ENCODE data around the gene HLF.

DNA sequence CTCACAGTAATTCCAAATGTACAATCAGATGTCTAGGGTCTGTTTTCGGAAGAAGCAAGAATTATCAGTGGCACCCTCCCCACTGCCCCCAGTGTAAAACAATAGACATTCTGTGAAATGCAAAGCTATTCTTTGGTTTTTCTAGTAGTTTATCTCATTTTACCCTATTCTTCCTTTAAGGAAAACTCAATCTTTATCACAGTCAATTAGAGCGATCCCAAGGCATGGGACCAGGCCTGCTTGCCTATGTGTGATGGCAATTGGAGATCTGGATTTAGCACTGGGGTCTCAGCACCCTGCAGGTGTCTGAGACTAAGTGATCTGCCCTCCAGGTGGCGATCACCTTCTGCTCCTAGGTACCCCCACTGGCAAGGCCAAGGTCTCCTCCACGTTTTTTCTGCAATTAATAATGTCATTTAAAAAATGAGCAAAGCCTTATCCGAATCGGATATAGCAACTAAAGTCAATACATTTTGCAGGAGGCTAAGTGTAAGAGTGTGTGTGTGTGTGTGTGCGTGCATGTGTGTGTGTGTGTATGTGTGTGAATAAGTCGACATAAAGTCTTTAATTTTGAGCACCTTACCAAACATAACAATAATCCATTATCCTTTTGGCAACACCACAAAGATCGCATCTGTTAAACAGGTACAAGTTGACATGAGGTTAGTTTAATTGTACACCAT lies 59.7 kb downstream of the HLF start:
- TF ChIP-seq, protein P1, sequence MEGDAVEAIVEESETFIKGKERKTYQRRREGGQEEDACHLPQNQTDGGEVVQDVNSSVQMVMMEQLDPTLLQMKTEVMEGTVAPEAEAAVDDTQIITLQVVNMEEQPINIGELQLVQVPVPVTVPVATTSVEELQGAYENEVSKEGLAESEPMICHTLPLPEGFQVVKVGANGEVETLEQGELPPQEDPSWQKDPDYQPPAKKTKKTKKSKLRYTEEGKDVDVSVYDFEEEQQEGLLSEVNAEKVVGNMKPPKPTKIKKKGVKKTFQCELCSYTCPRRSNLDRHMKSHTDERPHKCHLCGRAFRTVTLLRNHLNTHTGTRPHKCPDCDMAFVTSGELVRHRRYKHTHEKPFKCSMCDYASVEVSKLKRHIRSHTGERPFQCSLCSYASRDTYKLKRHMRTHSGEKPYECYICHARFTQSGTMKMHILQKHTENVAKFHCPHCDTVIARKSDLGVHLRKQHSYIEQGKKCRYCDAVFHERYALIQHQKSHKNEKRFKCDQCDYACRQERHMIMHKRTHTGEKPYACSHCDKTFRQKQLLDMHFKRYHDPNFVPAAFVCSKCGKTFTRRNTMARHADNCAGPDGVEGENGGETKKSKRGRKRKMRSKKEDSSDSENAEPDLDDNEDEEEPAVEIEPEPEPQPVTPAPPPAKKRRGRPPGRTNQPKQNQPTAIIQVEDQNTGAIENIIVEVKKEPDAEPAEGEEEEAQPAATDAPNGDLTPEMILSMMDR (conservative IDR thresholded peaks at IDR 0.05 in 1 of 2, IDR thresholded peaks at IDR 0.05 in 1 of 2; ENCODE audit: extremely low read depth in 1 of 2, insufficient read depth in 1 of 2, low read depth in 1 of 2, low read length in 2 of 2) = no peak
- TF ChIP-seq EZH2 (IDR thresholded peaks at IDR 0.05; ENCODE audit: borderline replicate concordance, low read length) = no peak

Data from mammary epithelial cell (primary cell).